ENCODE data around the gene POLR2A.
"Not testable (repeated sequence)": the region's sequence is repeated elsewhere in the genome, so short reads cannot be mapped to it uniquely, and the experiment has no call there.

POLR2A gene

GRCh38 chr17:7468804-7469389 is 15.3 kb upstream of the POLR2A start:
- H4K8ac ChIP-seq (ENCODE audit: low read depth, low read length), result no peak overlapping the region
- H3K79me2 ChIP-seq (ENCODE audit: control insufficient read depth, insufficient read depth, low read length), result no peaks in the 10 kb centered on the region
- no peak overlapping the region for H4K5ac ChIP-seq (ENCODE audit: low read length)
- no peak overlapping the region for H3K23ac ChIP-seq (ENCODE audit: low read length)
- H3K4me2 ChIP-seq (ENCODE audit: low read length), result no peak overlapping the region
- no peak overlapping the region for H2BK120ac ChIP-seq (ENCODE audit: low read depth, low read length)
- no peak overlapping the region for H3K27ac ChIP-seq (ENCODE audit: low read depth, low read length)
- H3K4me3 ChIP-seq (ENCODE audit: low read length), result no peak overlapping the region
- H2AK5ac ChIP-seq (ENCODE audit: low read length), result no peak overlapping the region
- H3K9ac ChIP-seq (ENCODE audit: low read length), result no peak overlapping the region
- H2BK5ac ChIP-seq (ENCODE audit: low read length), result no peak overlapping the region
- no peaks in the 10 kb centered on the region for H3K4me1 ChIP-seq (ENCODE audit: control insufficient read depth, low read depth, low read length)
- peaks cover 5% of the 10 kb centered on the region for H3K79me1 ChIP-seq (ENCODE audit: low read length)
- H3K56ac ChIP-seq (ENCODE audit: low read length), result no peak overlapping the region
- no peak for DNase-seq
- H3K18ac ChIP-seq (ENCODE audit: low read length), result no peak overlapping the region
- WGBS (ENCODE audit: extremely low coverage, insufficient coverage, low lambda C conversion rate), result no CpG with 5 or more reads among the region's 12 CpGs
- no peak overlapping the region for H3K4ac ChIP-seq (ENCODE audit: low read depth, low read length)
- H3K36me3 ChIP-seq (ENCODE audit: control insufficient read depth, insufficient read depth, low read length), result peaks cover 3% of the 10 kb centered on the region
- H2BK15ac ChIP-seq (replicated peaks; ENCODE audit: low read depth), result no peak overlapping the region
- no peaks in the 10 kb centered on the region for H3K27me3 ChIP-seq (ENCODE audit: insufficient read depth, low read length, poor library complexity)

- H2AK5ac ChIP-seq (ENCODE audit: low read length); H3K4me3 ChIP-seq (ENCODE audit: low read length); H3K4me1 ChIP-seq (ENCODE audit: control insufficient read depth, low read depth, low read length); H3K27ac ChIP-seq (ENCODE audit: low read depth, low read length); H3K79me1 ChIP-seq (ENCODE audit: low read length); H3K23ac ChIP-seq (ENCODE audit: low read length); H3K18ac ChIP-seq (ENCODE audit: low read length); DNase-seq; H3K56ac ChIP-seq (ENCODE audit: low read length); H3K4me2 ChIP-seq (ENCODE audit: low read length); H2BK120ac ChIP-seq (ENCODE audit: low read depth, low read length); H2BK5ac ChIP-seq (ENCODE audit: low read length); H4K5ac ChIP-seq (ENCODE audit: low read length); H2BK15ac ChIP-seq (replicated peaks; ENCODE audit: low read depth); H3K9ac ChIP-seq (ENCODE audit: low read length); H4K8ac ChIP-seq (ENCODE audit: low read depth, low read length); H3K79me2 ChIP-seq (ENCODE audit: control insufficient read depth, insufficient read depth, low read length); H3K36me3 ChIP-seq (ENCODE audit: control insufficient read depth, insufficient read depth, low read length); H3K27me3 ChIP-seq (ENCODE audit: insufficient read depth, low read length, poor library complexity); H3K4ac ChIP-seq (ENCODE audit: low read depth, low read length): not testable (repeated sequence)
- no CpG with 5 or more reads among the region's 12 CpGs for WGBS (ENCODE audit: extremely low coverage, insufficient coverage, low lambda C conversion rate)
Measured at GRCh38 chr17:7469843-7470242, 14.3 kb upstream of the POLR2A start.

- H3K4me2 ChIP-seq (ENCODE audit: low read length); H3K23ac ChIP-seq (ENCODE audit: low read length); H3K4me1 ChIP-seq (ENCODE audit: control insufficient read depth, low read depth, low read length); H3K79me1 ChIP-seq (ENCODE audit: low read length); H3K4me3 ChIP-seq (ENCODE audit: low read length); H3K56ac ChIP-seq (ENCODE audit: low read length); H2BK5ac ChIP-seq (ENCODE audit: low read length); H3K18ac ChIP-seq (ENCODE audit: low read length); DNase-seq; H4K8ac ChIP-seq (ENCODE audit: low read depth, low read length); H3K27ac ChIP-seq (ENCODE audit: low read depth, low read length); H3K79me2 ChIP-seq (ENCODE audit: control insufficient read depth, insufficient read depth, low read length); H2BK120ac ChIP-seq (ENCODE audit: low read depth, low read length); H3K9ac ChIP-seq (ENCODE audit: low read length); H3K27me3 ChIP-seq (ENCODE audit: insufficient read depth, low read length, poor library complexity); H3K36me3 ChIP-seq (ENCODE audit: control insufficient read depth, insufficient read depth, low read length); H3K4ac ChIP-seq (ENCODE audit: low read depth, low read length); H2BK15ac ChIP-seq (replicated peaks; ENCODE audit: low read depth); H4K5ac ChIP-seq (ENCODE audit: low read length); H2AK5ac ChIP-seq (ENCODE audit: low read length): not testable (repeated sequence)
- no CpG with 5 or more reads among the region's 8 CpGs for WGBS (ENCODE audit: extremely low coverage, insufficient coverage, low lambda C conversion rate)
Measured at GRCh38 chr17:7470457-7470973, 13.7 kb upstream of the POLR2A start.

GRCh38 chr17:7471729-7472128 is 12.4 kb upstream of the POLR2A start:
- H3K27ac ChIP-seq (ENCODE audit: low read depth, low read length), result no peak overlapping the region
- H3K4ac ChIP-seq (ENCODE audit: low read depth, low read length), result no peak overlapping the region
- no peak overlapping the region for H3K56ac ChIP-seq (ENCODE audit: low read length)
- no peak overlapping the region for H2BK5ac ChIP-seq (ENCODE audit: low read length)
- no peak overlapping the region for H2BK15ac ChIP-seq (replicated peaks; ENCODE audit: low read depth)
- H3K23ac ChIP-seq (ENCODE audit: low read length), result no peak overlapping the region
- WGBS (ENCODE audit: extremely low coverage, insufficient coverage, low lambda C conversion rate), result no CpG with 5 or more reads among the region's 2 CpGs
- no peak for DNase-seq
- no peak overlapping the region for H3K4me3 ChIP-seq (ENCODE audit: low read length)
- no peak overlapping the region for H4K8ac ChIP-seq (ENCODE audit: low read depth, low read length)
- H2AK5ac ChIP-seq (ENCODE audit: low read length), result no peak overlapping the region
- H3K79me2 ChIP-seq (ENCODE audit: control insufficient read depth, insufficient read depth, low read length), result peaks cover 5% of the 10 kb centered on the region
- H3K36me3 ChIP-seq (ENCODE audit: control insufficient read depth, insufficient read depth, low read length), result peaks cover 3% of the 10 kb centered on the region
- no peaks in the 10 kb centered on the region for H3K27me3 ChIP-seq (ENCODE audit: insufficient read depth, low read length, poor library complexity)
- H4K5ac ChIP-seq (ENCODE audit: low read length), result no peak overlapping the region
- no peak overlapping the region for H3K4me2 ChIP-seq (ENCODE audit: low read length)
- H2BK120ac ChIP-seq (ENCODE audit: low read depth, low read length), result no peak overlapping the region
- H3K9ac ChIP-seq (ENCODE audit: low read length), result no peak overlapping the region
- no peak overlapping the region for H3K18ac ChIP-seq (ENCODE audit: low read length)
- peaks cover 13% of the 10 kb centered on the region for H3K79me1 ChIP-seq (ENCODE audit: low read length)
- no peaks in the 10 kb centered on the region for H3K4me1 ChIP-seq (ENCODE audit: control insufficient read depth, low read depth, low read length)

- H2BK15ac ChIP-seq (replicated peaks; ENCODE audit: low read depth); H3K23ac ChIP-seq (ENCODE audit: low read length); H2BK120ac ChIP-seq (ENCODE audit: low read depth, low read length); H3K4me3 ChIP-seq (ENCODE audit: low read length); H3K9ac ChIP-seq (ENCODE audit: low read length); H4K8ac ChIP-seq (ENCODE audit: low read depth, low read length); H3K4ac ChIP-seq (ENCODE audit: low read depth, low read length); H2BK5ac ChIP-seq (ENCODE audit: low read length); H3K4me1 ChIP-seq (ENCODE audit: control insufficient read depth, low read depth, low read length); H3K4me2 ChIP-seq (ENCODE audit: low read length); H3K18ac ChIP-seq (ENCODE audit: low read length); H3K56ac ChIP-seq (ENCODE audit: low read length); DNase-seq; H2AK5ac ChIP-seq (ENCODE audit: low read length); H4K5ac ChIP-seq (ENCODE audit: low read length); H3K27me3 ChIP-seq (ENCODE audit: insufficient read depth, low read length, poor library complexity); H3K36me3 ChIP-seq (ENCODE audit: control insufficient read depth, insufficient read depth, low read length); H3K27ac ChIP-seq (ENCODE audit: low read depth, low read length): not testable (repeated sequence)
- Histone ChIP-seq H3K79me2 (ENCODE audit: control insufficient read depth, insufficient read depth, low read length) (peaks cover 13% of the 10 kb centered on the region), H3K79me1 (ENCODE audit: low read length) (peaks cover 21% of the 10 kb centered on the region)
- WGBS (ENCODE audit: extremely low coverage, insufficient coverage, low lambda C conversion rate), result no CpG with 5 or more reads among the region's 8 CpGs
Measured at GRCh38 chr17:7474767-7475166, 9.4 kb upstream of the POLR2A start.
